Left lobe of liver (tissue), 2 donors: Measurements from ENCODE around the gene MLH1. TPM values are rescaled to one million over a fixed set of nuclear protein-coding genes. Genes with fewer than 3 reads are reported as not detected.

Source experiments
- ATAC-seq: fragments of 200-7000 bp; cut with Tn5 transposase; one replicate; pipeline ENCODE4 v1.9.1; 2020; ENCODE audit warnings: mild to moderate bottlenecking, moderate library complexity
- DNase-seq: peaks from one replicate; pipeline ENCODE4 v3.0.0-alpha.2; 2020; ENCODE audit warnings: low spot score
- total RNA-seq: library from RNA; stranded (reverse); gene quantifications from one replicate; pipeline ENCODE4 v1.2.1, GENCODE V29; 2021
- donor health status: DM: no; HTN: no; CAD: no; lungs with moderate emphysema.
- donor health status: DM: no; HTN: yes; CAD: no.

MLH1 gene
- total RNA-seq, 1 donor from 2014 or later, result 13.9 TPM

DNA sequence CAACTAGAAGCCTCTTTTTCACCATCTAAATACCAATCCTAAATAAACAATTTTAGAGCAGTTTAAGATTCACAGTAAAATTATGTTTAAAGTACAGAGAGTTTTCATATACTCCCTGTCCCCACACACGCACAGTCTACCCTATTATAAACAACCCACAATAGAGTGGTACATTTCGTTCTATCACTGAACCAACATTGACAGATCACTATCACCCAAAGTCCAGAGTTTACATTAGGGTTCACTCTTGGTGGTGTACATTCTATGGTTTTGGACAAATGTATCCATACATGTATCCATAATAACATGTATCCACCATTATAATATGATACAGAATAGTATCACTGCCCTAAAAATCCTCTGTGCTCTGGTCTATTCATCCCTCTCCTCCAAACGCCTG, 89.0 kb downstream of the MLH1 start:
- DNase-seq, result no peak
- ATAC-seq, result peak; percentile 89

GRCh38 chr3:37086918-37087317, 93.6 kb downstream of the MLH1 start:
- DNase-seq (no peak), ATAC-seq (no peak)

GRCh38 chr3:37087870-37088269, 94.6 kb downstream of the MLH1 start:
- DNase-seq (no peak), ATAC-seq (peak; percentile 84)

GRCh38 chr3:37092484-37092883, 99.2 kb downstream of the MLH1 start:
- ATAC-seq (no peak), DNase-seq (no peak)

DNA sequence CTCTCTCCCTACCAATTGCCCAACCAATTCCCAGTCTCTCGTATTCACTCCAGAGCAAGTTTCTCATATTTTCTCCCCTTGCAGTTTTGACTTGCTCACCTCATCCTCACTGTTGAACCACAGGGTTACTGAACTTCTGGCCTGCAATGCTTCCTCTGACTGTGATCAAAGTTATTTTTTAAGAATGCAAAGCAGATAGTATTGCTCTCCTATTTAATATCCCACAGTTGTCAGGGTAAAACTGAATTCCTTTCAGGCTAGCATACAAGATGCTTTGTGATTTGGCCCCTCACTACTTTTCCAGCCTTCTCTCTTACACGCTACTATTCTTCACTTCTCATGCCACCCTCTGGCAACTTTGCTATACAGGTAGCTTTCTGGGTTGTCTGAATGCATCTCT, 100.2 kb downstream of the MLH1 start:
- DNase-seq (no peak), ATAC-seq (no peak)

DNA sequence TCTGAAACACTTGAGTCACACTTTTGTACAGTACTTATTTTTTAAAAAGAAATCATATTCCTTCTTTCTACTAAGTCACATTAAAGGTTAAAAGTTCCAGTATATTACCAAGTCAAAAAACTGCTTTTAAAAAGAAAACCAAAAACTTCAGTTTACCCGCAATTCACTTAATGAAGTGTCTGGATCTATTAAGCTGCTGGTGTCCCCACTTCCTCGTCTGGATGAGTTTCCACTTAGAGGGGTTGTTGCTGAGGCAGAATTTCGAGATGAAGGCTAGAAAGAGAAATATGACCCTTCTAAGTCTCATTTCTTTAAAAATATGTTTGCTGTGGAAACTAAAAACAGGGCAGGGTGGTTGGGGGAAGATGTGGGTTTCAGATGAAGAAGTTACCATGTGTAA, 101.3 kb downstream of the MLH1 start:
- no peak for DNase-seq
- ATAC-seq, result no peak

- DNase-seq, result no peak
- ATAC-seq, result peak; percentile 23
These were observed 103.0 kb downstream of the MLH1 start for GRCh38 chr3:37096288-37096687.

DNA sequence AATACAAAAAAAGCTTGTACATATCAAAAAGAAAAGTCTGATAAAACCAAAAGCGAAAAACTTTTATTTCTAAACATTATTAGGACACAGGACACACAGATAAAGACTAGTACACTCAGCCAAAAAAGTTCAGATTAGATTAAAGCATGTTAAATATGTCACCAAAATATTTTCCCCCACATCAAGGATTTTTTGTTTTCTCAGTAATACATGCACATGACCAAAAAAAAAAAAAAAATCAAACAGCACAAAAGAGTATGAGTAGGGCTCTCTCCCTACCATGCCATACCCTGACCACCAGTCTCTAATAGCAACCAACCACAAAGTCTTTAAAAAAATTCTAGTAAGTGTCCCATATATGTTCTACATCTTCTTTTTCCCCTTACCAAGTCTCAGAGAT, 103.7 kb downstream of the MLH1 start:
- no peak for DNase-seq
- ATAC-seq, result peak; percentile 36

- DNase-seq, result no peak
- ATAC-seq, result peak; percentile 50
These were observed 104.5 kb downstream of the MLH1 start for GRCh38 chr3:37097776-37098175.

DNA sequence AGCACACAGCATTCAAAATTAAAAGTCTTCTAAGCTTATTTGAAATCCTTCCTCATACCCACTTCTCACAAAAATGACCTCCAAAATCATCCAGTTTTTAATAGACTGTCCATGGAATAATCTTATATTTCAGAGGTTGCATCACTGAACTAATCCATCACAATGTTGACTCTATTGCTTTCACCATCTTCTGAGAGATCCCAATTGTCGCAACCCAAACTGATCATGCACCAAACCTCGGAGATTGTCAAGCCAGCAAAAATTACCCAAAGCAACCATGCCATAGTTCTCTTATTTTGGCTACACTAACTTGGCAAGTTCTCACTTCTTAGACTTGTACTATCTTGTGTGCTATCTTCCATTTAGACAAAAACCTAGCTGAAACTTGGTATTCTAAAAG, 105.6 kb downstream of the MLH1 start:
- DNase-seq (no peak), ATAC-seq (peak; percentile 54)

GRCh38 chr3:37099469-37099868, 106.2 kb downstream of the MLH1 start:
- DNase-seq, result no peak
- ATAC-seq, result no peak

GRCh38 chr3:37100411-37100810, 107.1 kb downstream of the MLH1 start:
- ATAC-seq (no peak), DNase-seq (no peak)

Other genes with a start within 250 kb of the MLH1 start
- 0.05 TPM for gene DCLK3, start 229.0 kb upstream of the MLH1 start, total RNA-seq
- 27.1 TPM for gene TRANK1, start 48.5 kb upstream of the MLH1 start, total RNA-seq
- 7.4 TPM for gene EPM2AIP1, start 387 bp upstream of the MLH1 start, total RNA-seq
- 34.7 TPM for gene LRRFIP2, start 181.1 kb downstream of the MLH1 start, total RNA-seq
- 58.8 TPM for gene GOLGA4, start 249.8 kb downstream of the MLH1 start, total RNA-seq